CD4-positive, alpha-beta memory T cell (primary cell): ENCODE measurements around the gene FAM114A1. TPM values are rescaled to one million over a fixed set of nuclear protein-coding genes. Genes with fewer than 3 reads are reported as not detected.

ENCODE experiments used
- microRNA-seq: library from miRNA; unstranded; fragments of <30 nt; microRNA quantifications from one replicate; pipeline ENCODE4 v1.2.0, GENCODE V29; 2021; ENCODE audit warnings: borderline replicate concordance, borderline number of aligned reads, borderline microRNAs expressed, mixed read lengths
- polyA plus RNA-seq, 2 donors: library from polyadenylated mRNA; unstranded; fragments of 300-500 nt; fragmentation: Illumina TruSeq; gene quantifications; one replicate each; pipeline ENCODE4 v1.2.3, GENCODE V29; 2021
- total RNA-seq, 2 experiments: library from RNA; stranded (reverse); gene quantifications; one replicate each; pipeline ENCODE4 v1.2.3, GENCODE V29; 2021

The FAM114A1 gene
- total and polyA plus RNA-seq, 4 experiments from 2014 or later = 0.09 to 0.64 (median 0.44) TPM; not detected in 1

Small RNA genes within 50 kb of the gene (microRNA-seq; reads per million reads assigned to microRNA genes)
- gene MIR574 = 4.1 reads per million, percentile 20 among the genes with 10 or more reads in this experiment

Other genes starting within 250 kb of the FAM114A1 start
- 100 to 1,000 TPM; 119 to 122 TPM for gene KLF3, start 203.6 kb upstream of the FAM114A1 start, total RNA-seq
- gene KLF3, start 203.6 kb upstream of the FAM114A1 start, polyA plus RNA-seq = 10 to 100 TPM; 72.4 to 83.3 TPM
- gene TLR10, start 84.8 kb upstream of the FAM114A1 start, total RNA-seq = under 1 TPM; 0.20 to 0.28 TPM
- 1 to 10 TPM in 1 of 2 donors, not detected in 1; 1.1 TPM for gene TLR10, start 84.8 kb upstream of the FAM114A1 start, polyA plus RNA-seq
- gene TLR1, start 63.0 kb upstream of the FAM114A1 start, total RNA-seq = 10 to 100 TPM; 20.6 to 24.3 TPM
- 10 to 100 TPM; 16.2 to 19.2 TPM for gene TLR1, start 63.0 kb upstream of the FAM114A1 start, polyA plus RNA-seq
- gene TLR6, start 11.0 kb upstream of the FAM114A1 start, total RNA-seq = 1 to 10 TPM; 7.3 to 7.7 TPM
- gene TLR6, start 11.0 kb upstream of the FAM114A1 start, polyA plus RNA-seq = under 1 TPM; 0.03 to 0.89 TPM
- gene TMEM156, start 164.6 kb downstream of the FAM114A1 start, total RNA-seq = 10 to 100 TPM; 16.8 to 19.3 TPM
- gene TMEM156, start 164.6 kb downstream of the FAM114A1 start, polyA plus RNA-seq = 10 to 100 TPM; 46.2 to 53.1 TPM
- gene KLHL5, start 194.4 kb downstream of the FAM114A1 start, total RNA-seq = 10 to 100 TPM; 37.6 to 38.4 TPM
- gene KLHL5, start 194.4 kb downstream of the FAM114A1 start, polyA plus RNA-seq = 10 to 100 TPM; 18.6 to 23.1 TPM